ENCODE results near the gene ARID1B.

The ARID1B gene

GRCh38 chr6:156846845-156847599 lies 69.8 kb downstream of the ARID1B start:
- Histone ChIP-seq H2AFZ (ENCODE audit: low read length) (no peak overlapping the region), H3K9ac (ENCODE audit: low read length) (no peak overlapping the region), H3K9me2 (replicated peaks; ENCODE audit: insufficient read depth, low read length) (no peaks in the 10 kb centered on the region), H3K4me2 (ENCODE audit: low read depth, low read length) (no peak overlapping the region), H3K4me3 (ENCODE audit: low read length) (no peak overlapping the region), H3K36me3 (replicated peaks; ENCODE audit: insufficient read depth, low read length) (no peaks in the 10 kb centered on the region), H3K9me3 (replicated peaks; ENCODE audit: insufficient read depth, low read length) (no peaks in the 10 kb centered on the region), H3F3A (ENCODE audit: insufficient read depth, low read length) (peaks cover 24% of the 10 kb centered on the region), H3K4me1 (ENCODE audit: low read length) (peaks cover 46% of the 10 kb centered on the region), H3K79me2 (ENCODE audit: low read length) (peaks cover 85% of the 10 kb centered on the region), H3K27me3 (replicated peaks; ENCODE audit: insufficient read depth, low read length) (no peaks in the 10 kb centered on the region), H4K20me1 (ENCODE audit: insufficient read depth, low read length) (no peaks in the 10 kb centered on the region), H3K27ac (ENCODE audit: low read length) (no peak overlapping the region; the same call in 1 of the 2 replicates)
- DNase-seq: no peak
- TF ChIP-seq EZH2phosphoT487 (IDR thresholded peaks at IDR 0.05; ENCODE audit: low read length): no peak
- no peak for TF ChIP-seq CTCF (IDR thresholded peaks at IDR 0.05; ENCODE audit: low read length)
- no peak for TF ChIP-seq EZH2 (optimal IDR thresholded peaks at IDR 0.05; ENCODE audit: low read depth, low read length)

GRCh38 chr6:156848123-156848522 lies 70.9 kb downstream of the ARID1B start:
- Histone ChIP-seq H3K4me2 (ENCODE audit: low read depth, low read length) (no peak overlapping the region), H3K9ac (ENCODE audit: low read length) (no peak overlapping the region), H3K4me1 (ENCODE audit: low read length) (peaks cover 50% of the 10 kb centered on the region), H3K9me2 (replicated peaks; ENCODE audit: insufficient read depth, low read length) (no peaks in the 10 kb centered on the region), H3K9me3 (replicated peaks; ENCODE audit: insufficient read depth, low read length) (no peaks in the 10 kb centered on the region), H2AFZ (ENCODE audit: low read length) (no peak overlapping the region), H3K36me3 (replicated peaks; ENCODE audit: insufficient read depth, low read length) (no peaks in the 10 kb centered on the region), H3K79me2 (ENCODE audit: low read length) (peaks cover 81% of the 10 kb centered on the region), H3K4me3 (ENCODE audit: low read length) (no peak overlapping the region), H3K27me3 (replicated peaks; ENCODE audit: insufficient read depth, low read length) (no peaks in the 10 kb centered on the region), H3K27ac (ENCODE audit: low read length) (peak overlapping the region; percentile 21; the same call in 1 of the 2 replicates), H4K20me1 (ENCODE audit: insufficient read depth, low read length) (no peaks in the 10 kb centered on the region), H3F3A (ENCODE audit: insufficient read depth, low read length) (peaks cover 32% of the 10 kb centered on the region)
- no peak for DNase-seq
- TF ChIP-seq CTCF (IDR thresholded peaks at IDR 0.05; ENCODE audit: low read length) (no peak), EZH2phosphoT487 (IDR thresholded peaks at IDR 0.05; ENCODE audit: low read length) (no peak), EZH2 (optimal IDR thresholded peaks at IDR 0.05; ENCODE audit: low read depth, low read length) (no peak)

GRCh38 chr6:156848533-156848932 lies 71.4 kb downstream of the ARID1B start:
- Histone ChIP-seq H2AFZ (ENCODE audit: low read length) (no peak overlapping the region), H3K79me2 (ENCODE audit: low read length) (peaks cover 82% of the 10 kb centered on the region), H4K20me1 (ENCODE audit: insufficient read depth, low read length) (no peaks in the 10 kb centered on the region), H3K27ac (ENCODE audit: low read length) (peak overlapping the region; percentile 21; the same call in 1 of the 2 replicates), H3K9me3 (replicated peaks; ENCODE audit: insufficient read depth, low read length) (no peaks in the 10 kb centered on the region), H3K9me2 (replicated peaks; ENCODE audit: insufficient read depth, low read length) (no peaks in the 10 kb centered on the region), H3K27me3 (replicated peaks; ENCODE audit: insufficient read depth, low read length) (no peaks in the 10 kb centered on the region), H3K4me3 (ENCODE audit: low read length) (no peak overlapping the region), H3K9ac (ENCODE audit: low read length) (no peak overlapping the region), H3F3A (ENCODE audit: insufficient read depth, low read length) (peaks cover 33% of the 10 kb centered on the region), H3K36me3 (replicated peaks; ENCODE audit: insufficient read depth, low read length) (no peaks in the 10 kb centered on the region), H3K4me1 (ENCODE audit: low read length) (peaks cover 54% of the 10 kb centered on the region), H3K4me2 (ENCODE audit: low read depth, low read length) (no peak overlapping the region; the same call in 1 of the 2 replicates)
- DNase-seq: no peak
- TF ChIP-seq EZH2 (optimal IDR thresholded peaks at IDR 0.05; ENCODE audit: low read depth, low read length): no peak
- no peak for TF ChIP-seq EZH2phosphoT487 (IDR thresholded peaks at IDR 0.05; ENCODE audit: low read length)
- no peak for TF ChIP-seq CTCF (IDR thresholded peaks at IDR 0.05; ENCODE audit: low read length)

All from MM.1S (cell line).